ENCODE results near the gene TGM3.

- no peak for TF ChIP-seq CTCF (IDR thresholded peaks at IDR 0.05)
- TF ChIP-seq ZFX (IDR thresholded peaks at IDR 0.05; ENCODE audit: borderline replicate concordance) = no peak
Observed at GRCh38 chr20:2273634-2274302, 22.0 kb upstream of the TGM3 start.
